ENCODE measurements around the gene TMEM229A.
"Not testable (repeated sequence)": the region's sequence is repeated elsewhere in the genome, so short reads cannot be mapped to it uniquely, and the experiment has no call there.

Gene TMEM229A

DNA sequence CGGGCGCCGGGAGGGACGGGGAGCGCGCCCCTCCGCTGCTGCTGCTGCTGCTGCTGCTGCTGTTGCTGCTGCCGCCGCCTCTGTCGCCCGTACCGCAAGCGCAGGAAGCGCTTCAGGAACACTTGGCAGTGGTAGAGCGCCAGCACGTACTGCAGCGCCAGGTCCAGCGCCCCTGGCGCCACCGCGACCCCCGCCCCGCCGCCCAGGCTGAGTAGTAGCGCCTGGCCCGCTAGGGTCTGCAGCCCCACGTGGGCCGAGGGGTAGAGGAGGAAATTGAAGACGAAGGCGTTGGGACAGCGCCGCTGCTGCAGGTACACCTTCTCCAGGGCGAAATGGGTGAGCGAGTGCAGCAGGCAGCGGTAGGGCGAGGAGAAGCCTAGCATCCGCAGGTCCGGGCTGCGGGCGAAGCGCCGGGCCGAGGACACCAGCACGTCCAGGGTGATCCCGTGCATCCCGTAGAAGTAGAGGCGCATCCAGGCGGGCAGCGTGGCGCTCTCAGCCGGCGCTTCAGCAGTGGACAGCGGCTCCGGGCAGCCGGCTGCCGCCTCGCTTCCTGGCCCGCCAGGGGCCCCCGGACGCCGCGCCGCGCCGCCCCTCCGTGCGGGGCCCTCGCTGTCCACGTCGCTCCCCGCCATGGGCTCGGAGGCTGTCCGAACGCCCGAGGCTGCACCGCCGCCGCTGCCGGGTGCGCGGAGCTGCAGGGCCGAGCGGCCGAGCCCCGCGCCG, at the start of gene TMEM229A:
TSS of gene TMEM229A (minus strand) at position 699 of the 726 bp plus-strand sequence. CDS start at position 635, 64 bp downstream.
- no peak for TF ChIP-seq CTCF (IDR thresholded peaks at IDR 0.05; ENCODE audit: control insufficient read depth, extremely low read depth, insufficient read depth)
- no peak for DNase-seq (ENCODE audit: low read depth)
- no peak within 1 kb of the TSS for H3K4me3 ChIP-seq (ENCODE audit: low read depth, low read length)

- H3K4me3 ChIP-seq (ENCODE audit: low read depth, low read length); DNase-seq (ENCODE audit: low read depth): not testable (repeated sequence)
Observed at GRCh38 chr7:124082234-124082633, 49.4 kb upstream of the TMEM229A start.

DNA sequence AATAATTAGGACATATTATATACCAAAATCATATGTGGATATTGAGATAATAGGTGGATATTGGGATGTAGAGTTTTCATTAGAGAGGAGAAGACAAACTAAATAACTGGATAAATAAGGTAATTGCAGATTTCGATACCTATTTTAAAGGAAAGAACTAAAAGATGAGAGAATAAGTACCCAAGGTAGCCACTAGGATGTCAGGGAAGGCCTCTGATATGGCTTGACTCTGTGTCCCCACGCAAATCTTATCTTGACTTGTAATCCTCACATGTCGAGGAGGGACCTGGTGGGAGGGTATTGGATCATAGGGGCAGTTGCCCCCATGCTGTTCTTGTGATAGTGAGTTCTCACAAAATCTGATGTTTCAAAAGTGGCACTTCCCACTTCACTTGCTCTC, 44.7 kb upstream of the TMEM229A start:
- no peak for TF ChIP-seq CTCF (IDR thresholded peaks at IDR 0.05; ENCODE audit: control insufficient read depth, extremely low read depth, insufficient read depth)
- no peak for DNase-seq (ENCODE audit: low read depth)
- H3K4me3 ChIP-seq (ENCODE audit: low read depth, low read length) = no peak overlapping the region

- DNase-seq (ENCODE audit: low read depth) = no peak
- TF ChIP-seq CTCF (IDR thresholded peaks at IDR 0.05; ENCODE audit: control insufficient read depth, extremely low read depth, insufficient read depth) = no peak
- H3K4me3 ChIP-seq (ENCODE audit: low read depth, low read length) = no peak overlapping the region
Observed at GRCh38 chr7:124076841-124077240, 44.0 kb upstream of the TMEM229A start.

DNA sequence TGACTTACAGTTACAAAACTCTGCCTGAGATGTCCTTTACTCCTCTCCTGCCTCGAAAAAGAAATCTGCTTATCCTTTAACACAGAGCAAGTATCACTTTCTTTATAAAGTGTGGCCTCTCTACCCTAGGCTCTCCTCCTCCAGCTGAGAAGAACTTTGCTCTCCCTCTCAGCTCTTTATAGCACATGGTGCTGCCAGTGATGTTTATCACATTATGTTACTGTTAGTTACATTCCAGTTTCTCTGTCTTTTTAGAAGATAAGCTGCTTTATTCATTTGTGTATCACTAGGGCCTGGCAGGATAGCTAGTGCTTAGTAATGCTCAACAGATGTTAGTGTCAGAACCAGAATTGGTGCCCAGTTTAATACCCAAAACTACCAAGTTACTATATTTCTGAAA, 41.1 kb upstream of the TMEM229A start:
- no peak for DNase-seq (ENCODE audit: low read depth)
- H3K4me3 ChIP-seq (ENCODE audit: low read depth, low read length) = no peak overlapping the region
- TF ChIP-seq CTCF (IDR thresholded peaks at IDR 0.05; ENCODE audit: control insufficient read depth, extremely low read depth, insufficient read depth) = no peak

GRCh38 chr7:124073310-124073645, 40.4 kb upstream of the TMEM229A start:
- no peak overlapping the region for H3K4me3 ChIP-seq (ENCODE audit: low read depth, low read length)
- DNase-seq (ENCODE audit: low read depth) = no peak
- TF ChIP-seq CTCF (IDR thresholded peaks at IDR 0.05; ENCODE audit: control insufficient read depth, extremely low read depth, insufficient read depth) = no peak

- no peak overlapping the region for H3K4me3 ChIP-seq (ENCODE audit: low read depth, low read length)
- no peak for TF ChIP-seq CTCF (IDR thresholded peaks at IDR 0.05; ENCODE audit: control insufficient read depth, extremely low read depth, insufficient read depth)
- no peak for DNase-seq (ENCODE audit: low read depth)
Observed at GRCh38 chr7:124072603-124073309, 39.9 kb upstream of the TMEM229A start.
